Adrenal gland (tissue), 5 donors: ENCODE results near the gene PDK2.

ENCODE experiments used
- POLR2A ChIP-seq, 2 donors: fragments of 450-650 bp; IDR thresholded peaks; one replicate each; pipeline ENCODE4 v1.6.1; 2017; ENCODE audit warnings: antibody characterized with exemption in 2 of 2, mild to moderate bottlenecking in 2 of 2, moderate library complexity in 1 of 2
- TF ChIP-seq, protein P1 (sequence below), 6 experiments: fragments of 450-650 bp in 4 of 6; fragments of 200-600 bp in 2 of 6; sonication (generic) in 1 of 6; IDR thresholded peaks; 1 replicate in 5 of 6; 2 replicates in 1 of 6; pipeline versions ENCODE4 v1.5.1 to v1.8.0; 2016 to 2021; ENCODE audit warnings: antibody characterized with exemption in 6 of 6, mild to moderate bottlenecking in 2 of 6, moderate library complexity in 1 of 6
- donor health status: DM: no; HTN: no; CAD: no.

DNA sequence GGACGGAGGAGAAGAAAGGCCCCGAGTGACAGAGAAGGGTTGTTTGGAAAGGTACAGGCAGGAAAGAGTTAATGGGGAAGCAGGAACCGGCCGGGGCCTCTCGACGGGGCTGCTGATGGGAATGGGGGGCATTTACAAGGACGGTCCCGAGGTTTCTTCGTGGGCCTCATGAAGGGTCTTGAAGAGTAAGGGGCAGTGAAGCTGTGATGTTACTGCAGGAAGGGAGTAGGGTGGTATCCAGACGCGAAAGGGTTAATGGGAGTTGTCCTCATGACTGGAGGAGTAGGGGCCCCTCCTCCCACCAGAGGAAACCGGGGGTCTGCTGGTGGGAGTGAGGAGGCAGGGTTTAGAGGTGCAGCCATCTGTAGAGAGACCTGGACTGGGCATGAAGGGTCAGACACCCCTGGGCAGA, 481 bp downstream of the PDK2 start:
- TF ChIP-seq POLR2A (IDR thresholded peaks at IDR 0.05), result no peak
- TF ChIP-seq, protein P1, sequence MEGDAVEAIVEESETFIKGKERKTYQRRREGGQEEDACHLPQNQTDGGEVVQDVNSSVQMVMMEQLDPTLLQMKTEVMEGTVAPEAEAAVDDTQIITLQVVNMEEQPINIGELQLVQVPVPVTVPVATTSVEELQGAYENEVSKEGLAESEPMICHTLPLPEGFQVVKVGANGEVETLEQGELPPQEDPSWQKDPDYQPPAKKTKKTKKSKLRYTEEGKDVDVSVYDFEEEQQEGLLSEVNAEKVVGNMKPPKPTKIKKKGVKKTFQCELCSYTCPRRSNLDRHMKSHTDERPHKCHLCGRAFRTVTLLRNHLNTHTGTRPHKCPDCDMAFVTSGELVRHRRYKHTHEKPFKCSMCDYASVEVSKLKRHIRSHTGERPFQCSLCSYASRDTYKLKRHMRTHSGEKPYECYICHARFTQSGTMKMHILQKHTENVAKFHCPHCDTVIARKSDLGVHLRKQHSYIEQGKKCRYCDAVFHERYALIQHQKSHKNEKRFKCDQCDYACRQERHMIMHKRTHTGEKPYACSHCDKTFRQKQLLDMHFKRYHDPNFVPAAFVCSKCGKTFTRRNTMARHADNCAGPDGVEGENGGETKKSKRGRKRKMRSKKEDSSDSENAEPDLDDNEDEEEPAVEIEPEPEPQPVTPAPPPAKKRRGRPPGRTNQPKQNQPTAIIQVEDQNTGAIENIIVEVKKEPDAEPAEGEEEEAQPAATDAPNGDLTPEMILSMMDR (IDR thresholded peaks at IDR 0.05), result no peak
